Dendritic cell treated with granulocyte-macrophage colony-stimulating factor and Interleukin-4, amounts not matched to agents 40 ng/mL and 50 ng/mL, for 4 days (primary cell): ENCODE measurements around the gene KNTC1.

Source experiments
- H3K27ac Mint-ChIP-seq: one replicate; pipeline ENCODE4 v1.8.0; 2022; ENCODE audit warnings: mild to moderate bottlenecking, mixed read lengths
- H3K27me3 Mint-ChIP-seq: one replicate; pipeline ENCODE4 v1.8.0; 2022; ENCODE audit warnings: mild to moderate bottlenecking, mixed read lengths
- H3K36me3 Mint-ChIP-seq: one replicate; pipeline ENCODE4 v1.8.0; 2022; ENCODE audit warnings: low read depth, mixed read lengths
- H3K4me1 Mint-ChIP-seq: one replicate; pipeline ENCODE4 v1.8.0; 2022; ENCODE audit warnings: low read depth, mixed read lengths
- H3K4me3 Mint-ChIP-seq: one replicate; pipeline ENCODE4 v1.8.0; 2022; ENCODE audit warnings: mild to moderate bottlenecking, moderate library complexity, mixed read lengths
- H3K9me3 Mint-ChIP-seq: one replicate; pipeline ENCODE4 v1.8.0; 2022; ENCODE audit warnings: mixed read lengths
- intact Hi-C: fragments of 100-400 bp; cut with micrococcal nuclease; formaldehyde crosslinking; loops from one replicate; pipeline ENCODE4 v1.15.0; 2022

KNTC1 gene

GRCh38 chr12:122517877-122518276, 9.2 kb upstream of the KNTC1 start:
- H3K27ac Mint-ChIP-seq = no peak overlapping the region
- H3K36me3 Mint-ChIP-seq = peaks cover 92% of the 10 kb centered on the region
- H3K27me3 Mint-ChIP-seq = no peaks in the 10 kb centered on the region
- H3K9me3 Mint-ChIP-seq = no peaks in the 10 kb centered on the region
- peaks cover 5% of the 10 kb centered on the region for H3K4me1 Mint-ChIP-seq
- intact Hi-C loops = no loop called here
- H3K4me3 Mint-ChIP-seq = no peak overlapping the region

DNA sequence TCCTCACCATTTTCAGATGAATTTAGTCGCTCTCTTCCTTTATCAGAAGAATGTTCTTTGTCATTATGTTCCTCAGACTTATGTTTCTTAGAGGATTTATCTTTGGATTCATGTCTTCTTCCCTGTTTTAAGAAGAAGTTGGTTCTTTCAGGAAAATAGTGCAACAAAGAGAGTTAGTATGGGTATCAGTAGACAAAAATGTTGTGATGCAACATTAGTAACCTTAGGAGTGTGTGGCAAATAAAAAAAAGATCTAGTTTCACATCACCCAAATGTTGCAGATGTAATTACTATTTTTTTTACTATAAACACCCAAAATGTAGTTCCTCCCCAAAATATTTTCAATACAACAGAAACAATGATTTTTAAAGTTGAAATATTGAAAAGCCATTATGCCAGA, 8.1 kb upstream of the KNTC1 start:
- no peak overlapping the region for H3K27ac Mint-ChIP-seq
- peaks cover 93% of the 10 kb centered on the region for H3K36me3 Mint-ChIP-seq
- intact Hi-C loops = no loop called here
- H3K4me3 Mint-ChIP-seq = no peak overlapping the region
- no peaks in the 10 kb centered on the region for H3K27me3 Mint-ChIP-seq
- H3K9me3 Mint-ChIP-seq = no peaks in the 10 kb centered on the region
- H3K4me1 Mint-ChIP-seq = peaks cover 13% of the 10 kb centered on the region

GRCh38 chr12:122519418-122519817, 7.6 kb upstream of the KNTC1 start:
- intact Hi-C loops = no loop called here
- H3K36me3 Mint-ChIP-seq = peaks cover 93% of the 10 kb centered on the region
- peaks cover 14% of the 10 kb centered on the region for H3K4me1 Mint-ChIP-seq
- H3K4me3 Mint-ChIP-seq = no peak overlapping the region
- no peaks in the 10 kb centered on the region for H3K9me3 Mint-ChIP-seq
- H3K27me3 Mint-ChIP-seq = no peaks in the 10 kb centered on the region
- no peak overlapping the region for H3K27ac Mint-ChIP-seq

DNA sequence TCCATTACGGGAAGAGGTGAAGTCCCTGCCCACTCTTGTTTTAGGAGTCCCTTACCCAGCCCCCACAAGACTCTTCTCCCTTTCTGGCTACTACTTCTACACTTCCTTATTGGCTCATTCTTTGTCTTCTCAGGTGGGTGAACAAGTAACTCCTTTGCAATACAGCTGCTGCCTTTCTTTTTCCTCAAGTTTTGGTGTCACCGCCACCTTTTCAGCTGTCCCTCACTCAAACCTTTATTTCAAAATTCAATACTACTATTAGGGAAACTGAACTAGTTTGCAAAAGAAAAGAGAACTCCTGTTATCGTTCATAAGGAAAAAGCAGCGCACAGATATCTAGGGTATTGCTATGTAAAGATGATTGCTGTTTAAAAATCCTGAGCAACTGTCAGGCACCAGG, 6.4 kb upstream of the KNTC1 start:
- Mint-ChIP-seq H3K27ac (no peak overlapping the region), H3K27me3 (no peaks in the 10 kb centered on the region), H3K36me3 (peaks cover 91% of the 10 kb centered on the region), H3K9me3 (no peaks in the 10 kb centered on the region), H3K4me1 (peaks cover 14% of the 10 kb centered on the region), H3K4me3 (no peak overlapping the region)
- intact Hi-C loops = no loop called here

DNA sequence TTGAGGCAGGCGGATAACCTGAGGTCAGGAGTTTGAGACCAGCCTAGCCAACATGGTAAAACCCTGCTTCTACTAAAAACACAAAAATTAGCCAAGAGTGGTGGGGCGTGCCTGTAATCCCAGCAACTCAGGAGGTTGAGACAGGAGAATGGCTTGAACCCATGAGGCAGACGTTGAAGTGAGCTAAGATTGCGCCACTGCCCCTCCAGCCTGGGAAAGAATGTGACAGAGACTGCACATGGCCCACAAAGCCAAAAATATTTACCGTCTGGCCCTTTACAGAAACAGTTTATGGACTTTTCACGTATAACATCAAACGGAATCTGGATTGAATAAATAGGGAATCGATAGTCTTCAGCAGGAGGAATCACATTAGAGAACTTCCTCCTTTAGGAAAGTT, 3.8 kb upstream of the KNTC1 start:
- intact Hi-C loops = no loop called here
- Mint-ChIP-seq H3K4me1 (peaks cover 14% of the 10 kb centered on the region), H3K27me3 (no peaks in the 10 kb centered on the region), H3K36me3 (peaks cover 65% of the 10 kb centered on the region), H3K4me3 (peak overlapping the region; percentile 28), H3K27ac (no peak overlapping the region), H3K9me3 (no peaks in the 10 kb centered on the region)

GRCh38 chr12:122523846-122524718, 3.0 kb upstream of the KNTC1 start:
- Mint-ChIP-seq H3K36me3 (peaks cover 57% of the 10 kb centered on the region), H3K9me3 (no peaks in the 10 kb centered on the region), H3K27me3 (no peaks in the 10 kb centered on the region), H3K27ac (no peak overlapping the region), H3K4me3 (peak overlapping the region; percentile 62), H3K4me1 (peaks cover 14% of the 10 kb centered on the region)
- intact Hi-C loops = no loop called here

DNA sequence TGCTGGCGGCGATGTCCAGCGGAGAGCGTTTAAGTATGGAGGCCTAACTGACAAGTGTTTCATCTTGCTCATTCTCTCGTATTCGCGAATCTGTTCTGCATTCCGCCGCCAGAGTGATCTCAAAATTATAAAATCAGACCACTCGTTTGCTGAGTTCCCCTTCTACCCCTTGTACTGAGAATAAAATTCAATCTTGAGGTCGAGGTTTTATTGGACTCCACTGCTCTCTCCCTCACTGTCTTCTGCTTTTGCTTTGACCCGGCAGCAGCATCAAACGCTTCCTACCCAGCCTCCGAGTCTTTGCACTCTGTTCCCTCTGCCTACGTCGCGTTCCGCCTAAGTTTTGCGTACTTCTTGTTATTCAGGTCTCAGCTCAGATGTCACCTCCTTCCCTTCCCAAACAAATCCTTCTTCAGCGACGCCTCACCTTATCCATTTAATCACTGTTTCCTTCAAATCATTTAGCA, 462 bp downstream of the KNTC1 start:
- intact Hi-C loops = loop anchor here (1.0 kb wide), 1 partner anchor 261 kb away; the partner anchor contains the start of gene VPS33A

GRCh38 chr12:122528582-122528981, 1.5 kb downstream of the KNTC1 start:
- Mint-ChIP-seq H3K27me3 (no peaks in the 10 kb centered on the region), H3K27ac (no peak overlapping the region), H3K4me3 (no peak overlapping the region), H3K4me1 (peaks cover 4% of the 10 kb centered on the region), H3K9me3 (no peaks in the 10 kb centered on the region), H3K36me3 (peaks cover 28% of the 10 kb centered on the region)
- intact Hi-C loops = no loop called here

More for the DNA sequence above, 462 bp downstream of the KNTC1 start:
- Mint-ChIP-seq H3K27me3 (no peaks in the 10 kb centered on the region), H3K9me3 (no peaks in the 10 kb centered on the region), H3K4me1 (peaks cover 9% of the 10 kb centered on the region), H3K27ac (no peak overlapping the region), H3K36me3 (peaks cover 24% of the 10 kb centered on the region), H3K4me3 (no peak overlapping the region)

DNA sequence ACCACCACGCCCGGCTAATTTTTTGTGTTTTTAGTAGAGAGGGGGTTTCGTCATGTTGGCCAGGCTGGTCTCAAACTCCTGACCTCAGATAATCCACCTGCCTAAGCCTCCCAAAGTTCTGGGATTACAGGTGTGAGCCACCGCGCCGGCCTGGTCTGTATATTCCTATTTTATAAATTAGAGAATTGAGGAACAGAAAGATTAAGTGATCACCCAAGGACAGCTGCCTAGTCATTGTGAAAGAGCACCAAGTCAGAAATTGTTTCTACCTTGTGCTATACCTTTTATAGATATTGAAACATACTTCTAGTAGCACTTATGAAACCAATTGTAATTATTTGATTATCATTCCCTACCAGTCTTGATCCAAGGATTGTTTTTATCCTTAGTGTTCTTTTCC, 1.9 kb downstream of the KNTC1 start:
- no peak overlapping the region for H3K27ac Mint-ChIP-seq
- H3K36me3 Mint-ChIP-seq = peaks cover 26% of the 10 kb centered on the region
- no peaks in the 10 kb centered on the region for H3K27me3 Mint-ChIP-seq
- no peak overlapping the region for H3K4me3 Mint-ChIP-seq
- intact Hi-C loops = no loop called here
- H3K9me3 Mint-ChIP-seq = no peaks in the 10 kb centered on the region
- no peaks in the 10 kb centered on the region for H3K4me1 Mint-ChIP-seq

DNA sequence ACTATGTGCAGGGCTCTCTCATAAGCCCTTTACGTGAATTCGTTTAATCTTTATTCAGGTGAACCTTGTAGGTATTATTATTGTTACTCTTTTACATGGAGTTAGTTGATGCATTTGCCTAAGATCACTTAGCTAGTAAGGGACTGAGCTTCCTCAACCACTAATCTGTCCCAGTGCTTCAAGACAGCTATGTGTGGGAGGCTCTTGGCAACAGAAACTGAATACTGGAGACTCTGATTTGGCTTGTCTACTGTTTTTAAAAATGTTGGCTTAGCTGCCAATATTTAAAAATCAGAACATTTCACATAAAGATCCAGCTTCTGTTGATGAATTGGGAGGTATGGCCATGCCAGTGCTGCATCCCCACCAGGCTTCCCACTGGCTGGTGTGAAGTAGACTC, 6.8 kb downstream of the KNTC1 start:
- peaks cover 40% of the 10 kb centered on the region for H3K36me3 Mint-ChIP-seq
- H3K4me1 Mint-ChIP-seq = no peaks in the 10 kb centered on the region

GRCh38 chr12:122537021-122537420, 10.0 kb downstream of the KNTC1 start:
- Mint-ChIP-seq H3K27me3 (no peaks in the 10 kb centered on the region), H3K27ac (no peak overlapping the region), H3K4me1 (no peaks in the 10 kb centered on the region), H3K9me3 (no peaks in the 10 kb centered on the region), H3K4me3 (no peak overlapping the region), H3K36me3 (peaks cover 60% of the 10 kb centered on the region)
- intact Hi-C loops = no loop called here

More for the DNA sequence above, 6.8 kb downstream of the KNTC1 start:
- no peaks in the 10 kb centered on the region for H3K27me3 Mint-ChIP-seq
- intact Hi-C loops = no loop called here
- H3K9me3 Mint-ChIP-seq = no peaks in the 10 kb centered on the region
- H3K27ac Mint-ChIP-seq = peak overlapping the region; percentile 51
- H3K4me3 Mint-ChIP-seq = no peak overlapping the region

GRCh38 chr12:122538496-122538895, 11.4 kb downstream of the KNTC1 start:
- Mint-ChIP-seq H3K4me3 (no peak overlapping the region), H3K27ac (no peak overlapping the region), H3K27me3 (no peaks in the 10 kb centered on the region), H3K36me3 (peaks cover 63% of the 10 kb centered on the region), H3K9me3 (no peaks in the 10 kb centered on the region), H3K4me1 (no peaks in the 10 kb centered on the region)
- intact Hi-C loops = no loop called here

DNA sequence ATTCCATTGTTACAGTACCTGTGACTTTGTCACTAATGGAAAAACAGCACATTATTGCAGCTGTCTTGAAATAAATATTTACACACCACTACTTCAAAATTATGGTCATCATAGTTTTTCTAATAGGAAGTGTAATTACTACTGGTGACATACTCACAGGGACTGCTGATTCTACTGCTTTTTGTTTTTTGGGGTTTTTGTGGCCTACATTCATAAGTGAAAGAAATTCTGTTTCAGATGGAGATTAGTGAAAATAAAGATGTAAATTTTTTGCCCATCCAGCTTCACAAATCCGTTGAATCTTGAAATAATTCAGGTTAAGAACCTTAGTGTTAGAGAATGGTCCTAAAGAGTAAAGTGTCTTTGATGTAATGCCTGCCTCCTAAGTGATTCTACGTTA, 17.5 kb downstream of the KNTC1 start:
- H3K27ac Mint-ChIP-seq = no peak overlapping the region
- H3K4me3 Mint-ChIP-seq = no peak overlapping the region
- no peaks in the 10 kb centered on the region for H3K27me3 Mint-ChIP-seq
- no peaks in the 10 kb centered on the region for H3K4me1 Mint-ChIP-seq
- H3K9me3 Mint-ChIP-seq = no peaks in the 10 kb centered on the region
- peaks cover 40% of the 10 kb centered on the region for H3K36me3 Mint-ChIP-seq
- intact Hi-C loops = no loop called here

DNA sequence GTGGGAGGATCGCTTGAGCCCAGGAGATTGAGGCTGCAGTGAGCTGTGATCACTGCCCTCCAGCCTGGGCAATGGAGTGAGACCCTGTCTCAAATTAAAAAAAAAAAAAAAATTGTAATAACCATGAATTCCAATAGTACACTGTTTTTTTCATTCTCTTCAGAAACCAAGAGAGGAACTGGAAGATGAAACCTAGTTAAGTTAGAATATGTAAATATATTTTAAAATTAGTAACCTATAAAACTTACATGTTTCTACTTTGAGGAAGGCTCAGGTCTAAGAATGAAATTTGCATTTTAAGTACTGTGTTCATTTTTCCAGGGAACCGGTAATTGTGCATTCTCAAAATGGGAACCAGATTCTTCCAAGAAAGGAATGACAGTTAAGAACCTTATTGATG, 18.8 kb downstream of the KNTC1 start:
- intact Hi-C loops = no loop called here
- no peaks in the 10 kb centered on the region for H3K4me1 Mint-ChIP-seq
- H3K36me3 Mint-ChIP-seq = peaks cover 38% of the 10 kb centered on the region
- H3K9me3 Mint-ChIP-seq = no peaks in the 10 kb centered on the region
- H3K27ac Mint-ChIP-seq = no peak overlapping the region
- no peak overlapping the region for H3K4me3 Mint-ChIP-seq
- no peaks in the 10 kb centered on the region for H3K27me3 Mint-ChIP-seq

- H3K4me1 Mint-ChIP-seq = no peaks in the 10 kb centered on the region
- intact Hi-C loops = no loop called here
Observed at GRCh38 chr12:122547330-122547729, 20.3 kb downstream of the KNTC1 start.

More at GRCh38 chr12:122547330-122547729, 20.3 kb downstream of the KNTC1 start:
- no peak overlapping the region for H3K4me3 Mint-ChIP-seq
- no peak overlapping the region for H3K27ac Mint-ChIP-seq
- no peaks in the 10 kb centered on the region for H3K27me3 Mint-ChIP-seq
- H3K36me3 Mint-ChIP-seq = peaks cover 35% of the 10 kb centered on the region
- no peaks in the 10 kb centered on the region for H3K9me3 Mint-ChIP-seq
